Type B pancreatic cell (in vitro differentiated cells): ENCODE results near the gene AHCTF1. TPM values are rescaled to one million over a fixed set of nuclear protein-coding genes. Genes with fewer than 3 reads are reported as not detected.
"Not testable (repeated sequence)": the region's sequence is repeated elsewhere in the genome, so short reads cannot be mapped to it uniquely, and the experiment has no call there.

ENCODE experiments used
- DNase-seq: peaks from one replicate; pipeline ENCODE4 v3.0.0; 2021; ENCODE audit warnings: mixed read lengths; ENCODE audit not compliant: unreplicated experiment; ENCODE audit errors: extremely low spot score
- H3K27ac Mint-ChIP-seq: 2 replicates; pipeline ENCODE4 v1.8.0; 2021; ENCODE audit warnings: mild to moderate bottlenecking, mixed read lengths
- H3K27me3 Mint-ChIP-seq: 2 replicates; pipeline ENCODE4 v1.8.0; 2021; ENCODE audit warnings: mixed read lengths
- H3K36me3 Mint-ChIP-seq: 2 replicates; pipeline ENCODE4 v1.8.0; 2021; ENCODE audit warnings: mixed read lengths
- H3K4me1 Mint-ChIP-seq: one replicate; pipeline ENCODE4 v1.8.0; 2021; ENCODE audit warnings: mixed read lengths; ENCODE audit not compliant: unreplicated experiment
- H3K4me3 Mint-ChIP-seq: 2 replicates; pipeline ENCODE4 v1.8.0; 2021; ENCODE audit warnings: mild to moderate bottlenecking, mixed read lengths
- H3K9me3 Mint-ChIP-seq: 2 replicates; pipeline ENCODE4 v1.8.0; 2021; ENCODE audit warnings: mixed read lengths
- CTCF ChIP-seq: fragments of 200-600 bp; sonication (generic); conservative IDR thresholded peaks from 2 replicates; pipeline ENCODE4 v1.5.0; 2021; ENCODE audit warnings: antibody characterized with exemption, mild to moderate bottlenecking
- total RNA-seq: library from RNA; stranded (reverse); gene quantifications from 2 replicates; pipeline ENCODE4 v1.2.1, GENCODE V29; 2021; ENCODE audit warnings: low replicate concordance

The AHCTF1 gene
- total RNA-seq, 1 donor from 2014 or later: 34.9 TPM

DNA sequence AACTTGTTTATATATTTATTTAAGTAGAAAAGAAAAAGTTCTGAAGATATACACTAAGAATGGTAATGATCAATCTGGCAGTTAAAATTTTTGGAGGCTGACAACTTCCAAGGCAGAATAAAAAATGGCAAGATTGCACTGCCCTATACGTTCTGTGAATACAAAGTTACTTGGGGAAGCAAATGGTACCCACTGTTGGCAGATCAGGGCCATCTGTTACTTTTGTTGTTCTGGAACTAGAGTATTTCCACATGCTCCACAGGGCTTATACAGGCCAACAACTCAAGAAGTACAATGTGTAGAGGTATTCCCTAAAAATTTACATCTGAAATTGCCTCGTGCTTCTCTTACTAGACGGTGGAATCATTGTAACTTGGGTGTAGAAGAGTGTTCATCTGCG is 53.2 kb downstream of the AHCTF1 start:
- H3K27me3 Mint-ChIP-seq: no peaks in the 10 kb centered on the region
- H3K4me3 Mint-ChIP-seq: no peak overlapping the region
- DNase-seq: no peak
- no peaks in the 10 kb centered on the region for H3K9me3 Mint-ChIP-seq
- no peaks in the 10 kb centered on the region for H3K4me1 Mint-ChIP-seq
- no peak overlapping the region for H3K27ac Mint-ChIP-seq
- H3K36me3 Mint-ChIP-seq: peaks cover 39% of the 10 kb centered on the region
- TF ChIP-seq CTCF: no peak

DNA sequence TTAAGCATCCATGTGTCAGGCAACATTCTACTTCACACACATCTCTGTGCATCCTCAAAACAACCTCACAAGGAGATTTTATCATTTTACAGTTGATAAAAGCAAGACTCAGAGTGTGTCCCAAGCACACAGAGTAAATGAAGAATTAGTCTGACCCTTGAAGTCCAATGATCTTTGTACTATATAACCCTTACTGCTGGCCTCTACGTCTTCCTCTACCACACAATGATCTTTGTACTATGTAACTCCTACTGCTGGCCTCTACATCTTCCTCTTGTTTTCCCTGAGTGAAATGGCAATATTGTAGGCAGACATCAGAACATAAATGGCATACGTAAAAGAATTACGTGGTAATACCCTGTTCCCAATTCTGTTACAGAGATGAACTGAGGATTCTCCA is 55.3 kb downstream of the AHCTF1 start:
- no peak for DNase-seq
- H3K9me3 Mint-ChIP-seq: no peaks in the 10 kb centered on the region
- TF ChIP-seq CTCF: no peak
- H3K4me3 Mint-ChIP-seq: no peak overlapping the region
- H3K4me1 Mint-ChIP-seq: no peaks in the 10 kb centered on the region
- peaks cover 50% of the 10 kb centered on the region for H3K36me3 Mint-ChIP-seq
- no peaks in the 10 kb centered on the region for H3K27me3 Mint-ChIP-seq
- H3K27ac Mint-ChIP-seq: no peak overlapping the region

DNA sequence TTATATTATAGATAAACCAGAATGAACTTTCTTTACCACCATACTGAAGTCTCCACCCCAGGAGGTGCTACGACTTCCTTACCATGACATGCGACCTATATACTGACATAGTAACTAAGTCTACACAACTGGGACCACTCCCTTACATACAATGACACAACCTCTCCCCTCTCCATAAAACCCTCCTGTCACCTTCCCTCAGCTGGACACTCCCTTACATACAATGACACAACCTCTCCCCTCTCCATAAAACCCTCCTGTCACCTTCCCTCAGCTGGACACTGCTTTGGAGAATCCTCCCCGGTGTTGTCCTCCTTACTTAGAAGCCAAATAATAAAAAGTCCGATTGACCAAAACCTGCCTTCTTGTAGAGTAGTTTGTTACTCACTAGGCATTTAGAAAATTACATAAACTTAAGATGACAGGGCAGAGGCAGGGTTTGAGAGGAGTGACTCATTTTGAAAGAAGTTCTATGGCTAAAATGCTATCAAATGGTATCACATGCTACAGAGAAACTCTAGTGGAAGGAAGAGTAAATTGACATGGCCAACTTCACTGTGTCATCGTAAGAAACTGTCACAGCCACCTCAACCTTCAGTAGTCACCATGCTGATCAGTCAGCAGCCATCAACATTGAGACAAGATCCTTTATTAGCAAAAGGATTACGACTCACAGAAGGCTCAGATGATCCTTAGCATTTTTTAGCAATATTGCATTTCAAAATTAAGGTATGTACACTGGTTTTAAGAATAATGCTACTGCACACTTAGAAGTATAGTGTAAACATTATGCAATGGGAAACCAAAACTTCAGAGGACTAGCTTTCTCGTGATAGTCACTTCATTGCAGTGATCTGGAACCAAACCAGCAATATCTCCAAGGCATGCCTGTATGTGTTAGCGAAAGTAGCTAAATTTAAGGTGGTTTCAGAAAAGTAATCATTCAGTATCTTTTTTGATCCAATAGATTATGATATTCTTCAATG is 56.4 kb downstream of the AHCTF1 start:
- Mint-ChIP-seq H3K27ac (peak overlapping the region; percentile 19), H3K27me3 (no peaks in the 10 kb centered on the region), H3K4me1 (no peaks in the 10 kb centered on the region), H3K4me3 (no peak overlapping the region), H3K9me3 (no peaks in the 10 kb centered on the region), H3K36me3 (peaks cover 46% of the 10 kb centered on the region)
- no peak for DNase-seq
- TF ChIP-seq CTCF: no peak

DNA sequence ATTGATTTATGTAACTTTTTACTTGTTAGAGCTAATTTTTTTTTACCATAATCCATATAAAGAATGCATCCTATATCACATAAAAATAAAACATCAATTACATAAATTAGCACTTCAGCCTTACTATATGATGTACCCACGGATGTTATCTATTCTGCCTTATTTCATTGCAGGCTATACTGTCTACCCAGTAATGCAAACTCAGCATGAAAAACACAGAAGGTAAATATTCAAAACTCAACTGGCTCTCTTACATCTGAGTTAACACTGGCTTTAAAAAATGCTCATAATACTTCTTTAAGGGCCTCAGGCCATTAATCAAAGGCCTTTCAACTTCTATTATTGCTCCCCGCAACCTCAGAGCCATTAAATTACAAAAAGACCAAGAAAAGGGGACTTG is 65.8 kb downstream of the AHCTF1 start:
- Mint-ChIP-seq H3K27me3 (no peaks in the 10 kb centered on the region), H3K27ac (no peak overlapping the region), H3K36me3 (peaks cover 37% of the 10 kb centered on the region), H3K4me1 (no peaks in the 10 kb centered on the region), H3K9me3 (no peaks in the 10 kb centered on the region), H3K4me3 (no peak overlapping the region)
- no peak for TF ChIP-seq CTCF
- DNase-seq: no peak

DNA sequence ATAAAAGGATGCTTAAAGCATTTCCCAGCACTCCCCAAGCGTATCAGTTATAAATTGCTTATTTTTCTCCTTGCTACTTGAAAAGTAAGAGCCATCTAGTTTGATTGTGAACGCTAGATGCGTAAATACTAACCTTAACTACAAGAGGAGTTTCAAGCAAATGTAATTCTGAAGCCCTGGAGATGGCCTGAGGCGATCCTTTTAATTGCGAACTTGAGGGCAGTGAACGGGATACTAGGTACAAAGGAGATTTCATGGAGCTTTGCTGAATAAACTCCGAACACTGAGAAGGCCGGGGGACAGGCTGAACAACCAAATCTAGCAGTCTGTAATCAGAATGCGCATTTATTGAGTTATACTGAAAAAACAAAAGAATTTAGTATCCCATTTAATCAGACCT is 68.0 kb downstream of the AHCTF1 start:
- DNase-seq, H3K4me3 Mint-ChIP-seq, H3K9me3 Mint-ChIP-seq, H3K27me3 Mint-ChIP-seq, H3K27ac Mint-ChIP-seq, H3K4me1 Mint-ChIP-seq: not testable (repeated sequence)
- H3K36me3 Mint-ChIP-seq: peaks cover 21% of the 10 kb centered on the region

DNA sequence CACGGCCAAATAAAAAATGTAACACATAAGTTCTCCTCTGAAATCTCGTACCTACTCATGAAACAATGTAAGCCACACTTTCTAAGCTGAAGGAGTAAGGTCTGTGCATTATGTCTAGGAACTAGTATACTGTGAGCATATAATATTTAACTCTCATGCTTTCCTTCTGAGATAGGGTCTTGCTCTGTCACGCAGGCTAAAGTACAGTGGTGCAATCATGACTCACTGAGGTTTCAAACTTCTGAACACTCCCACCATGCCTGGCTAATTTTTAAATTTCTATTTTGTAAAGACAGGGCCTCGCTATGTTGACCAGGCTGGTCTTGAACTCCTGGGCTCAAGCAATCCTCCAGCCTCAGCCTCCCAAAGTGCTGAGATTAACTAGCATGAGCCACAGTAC is 71.3 kb downstream of the AHCTF1 start:
- no peak for DNase-seq
- no peak overlapping the region for H3K4me3 Mint-ChIP-seq
- H3K27ac Mint-ChIP-seq: no peak overlapping the region
- no peaks in the 10 kb centered on the region for H3K9me3 Mint-ChIP-seq
- H3K27me3 Mint-ChIP-seq: no peaks in the 10 kb centered on the region
- no peaks in the 10 kb centered on the region for H3K4me1 Mint-ChIP-seq
- no peak for TF ChIP-seq CTCF
- peaks cover 24% of the 10 kb centered on the region for H3K36me3 Mint-ChIP-seq
